RWPE2 (cell line): ENCODE results near the gene PPP2CA.

Experiments used
- ATAC-seq: fragments of 200-7000 bp; cut with Tn5 transposase; 3 replicates; pipeline ENCODE4 v1.9.1; 2021; ENCODE audit warnings: low read depth
- DNase-seq: peaks from one replicate; pipeline ENCODE4 v3.0.0-alpha.2; 2020; ENCODE audit warnings: low spot score
- H3K27ac ChIP-seq: fragments of 450-650 bp; 2 replicates; pipeline ENCODE4 v1.5.1; 2017; ENCODE audit warnings: mild to moderate bottlenecking; ENCODE audit not compliant: poor library complexity, severe bottlenecking
- H3K27me3 ChIP-seq: fragments of 250-450 bp; sonication (Bioruptor Pico); 2 replicates; pipeline ENCODE4 v1.5.1; 2021; ENCODE audit warnings: mild to moderate bottlenecking, moderate library complexity; ENCODE audit not compliant: insufficient read depth, poor library complexity, severe bottlenecking
- H3K36me3 ChIP-seq: fragments of 250-450 bp; sonication (Bioruptor Pico); 2 replicates; pipeline ENCODE4 v1.5.1; 2020; ENCODE audit warnings: low read depth, mild to moderate bottlenecking, moderate library complexity
- H3K4me1 ChIP-seq: fragments of 250-450 bp; sonication (Bioruptor Pico); 2 replicates; pipeline ENCODE4 v1.5.1; 2021; ENCODE audit warnings: mild to moderate bottlenecking, moderate library complexity; ENCODE audit not compliant: insufficient read depth, poor library complexity, severe bottlenecking
- H3K4me3 ChIP-seq: fragments of 250-450 bp; sonication (Bioruptor Pico); 2 replicates; pipeline ENCODE4 v1.5.1; 2021; ENCODE audit warnings: mild to moderate bottlenecking, moderate library complexity; ENCODE audit not compliant: severe bottlenecking
- H3K9me3 ChIP-seq: fragments of 250-450 bp; sonication (Bioruptor Pico); 2 replicates; pipeline ENCODE4 v1.5.1; 2021; ENCODE audit warnings: mild to moderate bottlenecking, moderate library complexity; ENCODE audit not compliant: severe bottlenecking
- CTCF ChIP-seq: fragments of 450-650 bp; IDR thresholded peaks from one replicate; pipeline ENCODE4 v1.5.1; 2017; ENCODE audit warnings: mild to moderate bottlenecking, moderate library complexity; ENCODE audit not compliant: poor library complexity, severe bottlenecking

The PPP2CA gene

GRCh38 chr5:134209477-134210245 lies 16.2 kb downstream of the PPP2CA start:
- DNase-seq (no peak), ATAC-seq (no peak)
- Histone ChIP-seq H3K4me1 (no peaks in the 10 kb centered on the region), H3K27ac (no peak overlapping the region), H3K36me3 (peaks cover 45% of the 10 kb centered on the region), H3K27me3 (no peaks in the 10 kb centered on the region), H3K9me3 (peaks cover 6% of the 10 kb centered on the region), H3K4me3 (no peak overlapping the region)
- no peak for TF ChIP-seq CTCF

GRCh38 chr5:134207696-134208095 lies 18.2 kb downstream of the PPP2CA start:
- Histone ChIP-seq H3K27me3 (no peaks in the 10 kb centered on the region), H3K27ac (no peak overlapping the region), H3K9me3 (no peaks in the 10 kb centered on the region), H3K36me3 (peaks cover 48% of the 10 kb centered on the region), H3K4me3 (no peak overlapping the region), H3K4me1 (no peaks in the 10 kb centered on the region)
- ATAC-seq (no peak), DNase-seq (no peak)
- no peak for TF ChIP-seq CTCF

GRCh38 chr5:134206627-134207160 lies 19.2 kb downstream of the PPP2CA start:
- DNase-seq (no peak), ATAC-seq (no peak)
- Histone ChIP-seq H3K27me3 (no peaks in the 10 kb centered on the region), H3K9me3 (no peaks in the 10 kb centered on the region), H3K4me3 (no peak overlapping the region), H3K36me3 (peaks cover 58% of the 10 kb centered on the region), H3K27ac (no peak overlapping the region), H3K4me1 (no peaks in the 10 kb centered on the region)
- TF ChIP-seq CTCF: no peak

GRCh38 chr5:134204575-134204974 lies 21.3 kb downstream of the PPP2CA start:
- no peak overlapping the region for H3K27ac ChIP-seq
- no peaks in the 10 kb centered on the region for H3K9me3 ChIP-seq
- H3K36me3 ChIP-seq: peaks cover 75% of the 10 kb centered on the region
- H3K4me3 ChIP-seq: no peak overlapping the region
- ATAC-seq: no peak
- DNase-seq: no peak
- H3K27me3 ChIP-seq: no peaks in the 10 kb centered on the region
- H3K4me1 ChIP-seq: no peaks in the 10 kb centered on the region
- TF ChIP-seq CTCF: no peak

GRCh38 chr5:134203630-134204029 lies 22.2 kb downstream of the PPP2CA start:
- peaks cover 84% of the 10 kb centered on the region for H3K36me3 ChIP-seq

More at GRCh38 chr5:134203630-134204029, 22.2 kb downstream of the PPP2CA start:
- Histone ChIP-seq H3K27me3 (no peaks in the 10 kb centered on the region), H3K27ac (no peak overlapping the region), H3K9me3 (no peaks in the 10 kb centered on the region), H3K4me3 (no peak overlapping the region), H3K4me1 (no peaks in the 10 kb centered on the region)
- DNase-seq (no peak), ATAC-seq (no peak)
- no peak for TF ChIP-seq CTCF
